Measurements from ENCODE around the gene ATG13.
"Not testable (repeated sequence)": the region's sequence is repeated elsewhere in the genome, so short reads cannot be mapped to it uniquely, and the experiment has no call there.

Gene ATG13

DNA sequence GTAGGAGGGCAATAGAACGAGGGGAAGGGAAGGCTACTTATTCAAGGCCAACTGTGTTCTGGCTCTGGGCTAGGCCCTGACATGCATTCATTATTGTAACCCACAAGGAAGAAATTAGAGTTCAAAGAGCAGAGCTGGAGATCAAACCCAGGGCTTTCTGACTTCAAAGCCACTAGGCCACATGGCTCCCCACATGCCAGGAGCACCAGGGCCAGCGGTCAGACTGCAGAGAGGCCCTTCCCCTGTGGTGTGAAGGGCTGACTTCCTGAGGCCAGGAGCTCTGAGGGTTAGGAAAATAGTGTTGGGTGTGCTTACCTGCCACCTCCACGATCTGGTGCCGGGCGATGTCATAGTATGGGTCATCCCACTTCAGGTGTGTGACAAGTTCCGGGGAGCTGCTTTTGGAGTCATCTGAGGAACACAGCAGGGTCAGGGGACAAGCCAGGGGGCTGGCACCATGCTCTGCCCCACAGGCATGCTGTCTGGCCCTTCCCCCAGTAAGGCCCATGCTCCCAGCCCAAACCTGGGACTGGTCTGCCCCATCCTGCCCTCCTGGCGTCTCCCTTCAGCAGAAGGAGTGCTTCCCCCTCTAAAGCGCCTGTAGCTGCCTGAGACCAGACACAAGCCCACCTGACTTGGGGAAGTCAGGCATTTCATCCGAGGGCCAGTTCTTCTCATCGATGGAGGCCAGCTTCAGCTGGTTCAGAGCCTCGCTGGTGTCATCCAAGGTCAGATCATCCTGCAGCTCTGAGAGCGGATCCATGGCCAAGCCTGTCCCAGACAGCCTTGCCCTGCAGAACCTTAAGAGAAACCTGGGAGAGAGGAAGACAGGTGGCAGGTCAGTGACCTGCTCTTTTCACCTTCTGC lies 78.2 kb downstream of the ATG13 start:
- H3K4me3 Mint-ChIP-seq: no peak overlapping the region
- DNase-seq (ENCODE audit: low spot score in 2 of 2) (no peak), ATAC-seq (ENCODE audit: low read depth) (no peak)
- peaks cover 12% of the 10 kb centered on the region for H3K36me3 Mint-ChIP-seq
- H3K4me1 Mint-ChIP-seq: peaks cover 12% of the 10 kb centered on the region
- H3K27ac Mint-ChIP-seq: no peak overlapping the region
- no peaks in the 10 kb centered on the region for H3K9me3 Mint-ChIP-seq
- H3K27me3 Mint-ChIP-seq: no peaks in the 10 kb centered on the region

DNA sequence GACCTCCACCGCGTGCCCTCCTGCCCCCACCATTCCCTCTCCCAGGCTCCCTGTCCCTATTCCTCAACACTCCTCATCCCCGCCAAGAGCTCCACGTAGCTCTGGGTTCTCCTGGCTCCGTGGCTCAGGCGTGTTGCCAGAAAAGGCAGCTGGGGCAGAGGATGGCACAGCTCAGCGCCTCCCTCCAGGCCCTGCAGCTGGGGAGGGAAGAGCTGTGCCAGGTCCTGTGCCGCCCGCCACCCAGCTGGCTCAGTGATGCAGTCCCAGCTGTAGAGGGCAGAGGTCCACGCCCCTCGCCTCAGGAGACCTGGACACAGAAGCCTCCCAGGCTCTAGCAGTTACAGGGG lies 78.8 kb downstream of the ATG13 start:
- H3K27me3 Mint-ChIP-seq: no peaks in the 10 kb centered on the region
- H3K9me3 Mint-ChIP-seq: no peaks in the 10 kb centered on the region
- peaks cover 12% of the 10 kb centered on the region for H3K36me3 Mint-ChIP-seq
- H3K27ac Mint-ChIP-seq: no peak overlapping the region
- H3K4me1 Mint-ChIP-seq: peaks cover 12% of the 10 kb centered on the region
- ATAC-seq (ENCODE audit: low read depth) (no peak), DNase-seq (ENCODE audit: low spot score in 2 of 2) (no peak)
- no peak overlapping the region for H3K4me3 Mint-ChIP-seq

DNA sequence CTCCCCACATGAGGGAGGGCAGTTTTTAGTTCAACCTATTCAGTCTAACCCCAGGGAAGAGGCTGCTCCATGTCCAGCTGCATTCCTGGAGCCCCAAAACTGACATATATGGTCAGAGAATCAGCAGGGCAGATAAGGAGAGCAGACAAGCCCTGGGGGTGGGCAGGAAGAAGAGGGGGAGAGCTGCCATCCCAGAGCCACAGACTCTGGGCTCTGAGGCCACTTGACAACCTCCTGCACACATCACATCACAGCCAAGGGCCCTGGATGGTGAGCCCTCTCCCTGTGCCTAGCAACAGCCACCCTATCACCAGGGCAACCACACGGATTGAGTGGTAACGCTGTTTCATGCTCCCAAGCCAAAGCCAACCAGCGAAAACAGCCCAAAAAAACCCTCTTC lies 80.0 kb downstream of the ATG13 start:
- Mint-ChIP-seq H3K9me3 (no peaks in the 10 kb centered on the region), H3K4me1 (peaks cover 17% of the 10 kb centered on the region), H3K36me3 (peaks cover 10% of the 10 kb centered on the region), H3K4me3 (no peak overlapping the region), H3K27ac (peak overlapping the region; percentile 43), H3K27me3 (no peaks in the 10 kb centered on the region)
- DNase-seq (ENCODE audit: low spot score in 2 of 2): no peak
- no peak for ATAC-seq (ENCODE audit: low read depth)

- H3K4me3 Mint-ChIP-seq: no peak overlapping the region
- DNase-seq (ENCODE audit: low spot score in 2 of 2) (no peak), ATAC-seq (ENCODE audit: low read depth) (no peak)
- no peaks in the 10 kb centered on the region for H3K27me3 Mint-ChIP-seq
- H3K36me3 Mint-ChIP-seq: peaks cover 11% of the 10 kb centered on the region
- no peaks in the 10 kb centered on the region for H3K9me3 Mint-ChIP-seq
- peak overlapping the region; percentile 43 for H3K27ac Mint-ChIP-seq
- peaks cover 18% of the 10 kb centered on the region for H3K4me1 Mint-ChIP-seq
Observed at GRCh38 chr11:46697723-46698122, 80.4 kb downstream of the ATG13 start.

- peaks cover 12% of the 10 kb centered on the region for H3K36me3 Mint-ChIP-seq
- H3K9me3 Mint-ChIP-seq: no peaks in the 10 kb centered on the region
- DNase-seq (ENCODE audit: low spot score in 2 of 2) (no peak), ATAC-seq (ENCODE audit: low read depth) (no peak)
- H3K4me3 Mint-ChIP-seq: no peak overlapping the region
- no peak overlapping the region for H3K27ac Mint-ChIP-seq
- H3K27me3 Mint-ChIP-seq: no peaks in the 10 kb centered on the region
- H3K4me1 Mint-ChIP-seq: peaks cover 22% of the 10 kb centered on the region
Observed at GRCh38 chr11:46698597-46698996, 81.2 kb downstream of the ATG13 start.

- peaks cover 22% of the 10 kb centered on the region for H3K4me1 Mint-ChIP-seq
Observed at GRCh38 chr11:46700241-46701077, 83.1 kb downstream of the ATG13 start, which contains the start of the genes ARHGAP1 and ZNF408. Gene ARHGAP1, minus strand, starts transcription at chr11:46700619. Its CDS starts 4,512 bp downstream, at chr11:46696107. Gene ZNF408, plus strand, starts transcription at chr11:46701031. Its CDS starts 17 bp downstream, at chr11:46701048.

GRCh38 chr11:46701078-46701654 lies 83.8 kb downstream of the ATG13 start:
- Mint-ChIP-seq H3K4me3 (peak overlapping the region; percentile 97), H3K27me3 (no peaks in the 10 kb centered on the region), H3K27ac (peak overlapping the region; percentile 89), H3K9me3 (no peaks in the 10 kb centered on the region), H3K4me1 (peaks cover 22% of the 10 kb centered on the region), H3K36me3 (peaks cover 8% of the 10 kb centered on the region)
- DNase-seq (ENCODE audit: low spot score in 2 of 2) (no peak), ATAC-seq (ENCODE audit: low read depth) (no peak)

More at GRCh38 chr11:46700241-46701077, 83.1 kb downstream of the ATG13 start, which contains the start of the genes ARHGAP1 and ZNF408:
- Mint-ChIP-seq H3K4me3 (peak within 1 kb of the TSS; percentile 97), H3K27ac (peak within 1 kb of the TSS; percentile 89), H3K9me3 (no peaks in the 10 kb centered on the region), H3K27me3 (no peaks in the 10 kb centered on the region), H3K36me3 (peaks cover 7% of the 10 kb centered on the region)
- DNase-seq (ENCODE audit: low spot score in 2 of 2) (peak; percentile 96 to 98), ATAC-seq (ENCODE audit: low read depth) (peak; percentile 96)

DNA sequence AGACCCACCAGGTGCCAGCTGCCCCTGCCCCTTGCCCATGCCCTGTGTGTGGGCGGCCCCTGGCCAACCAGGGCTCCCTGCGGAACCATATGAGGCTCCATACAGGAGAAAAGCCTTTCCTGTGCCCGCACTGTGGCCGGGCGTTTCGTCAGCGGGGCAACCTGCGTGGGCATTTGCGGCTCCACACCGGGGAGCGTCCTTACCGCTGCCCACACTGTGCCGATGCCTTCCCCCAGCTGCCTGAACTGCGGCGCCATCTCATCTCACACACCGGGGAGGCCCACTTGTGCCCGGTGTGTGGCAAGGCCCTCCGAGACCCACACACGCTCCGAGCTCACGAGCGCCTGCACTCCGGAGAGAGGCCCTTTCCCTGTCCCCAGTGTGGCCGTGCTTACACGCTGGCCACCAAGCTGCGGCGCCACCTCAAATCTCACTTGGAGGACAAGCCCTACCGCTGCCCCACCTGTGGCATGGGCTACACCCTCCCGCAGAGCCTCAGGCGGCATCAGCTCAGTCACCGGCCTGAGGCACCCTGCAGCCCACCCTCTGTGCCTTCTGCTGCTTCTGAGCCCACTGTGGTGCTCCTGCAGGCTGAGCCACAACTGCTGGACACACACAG lies 87.8 kb downstream of the ATG13 start:
- ATAC-seq (ENCODE audit: low read depth): no peak

GRCh38 chr11:46706886-46707285 lies 89.5 kb downstream of the ATG13 start:
- H3K9me3 Mint-ChIP-seq: no peaks in the 10 kb centered on the region

More for the DNA sequence above, 87.8 kb downstream of the ATG13 start:
- Mint-ChIP-seq H3K36me3 (peaks cover 19% of the 10 kb centered on the region), H3K27me3 (no peaks in the 10 kb centered on the region), H3K4me3 (no peak overlapping the region), H3K4me1 (peaks cover 16% of the 10 kb centered on the region), H3K27ac (no peak overlapping the region), H3K9me3 (no peaks in the 10 kb centered on the region)
- DNase-seq (ENCODE audit: low spot score in 2 of 2): no peak

DNA sequence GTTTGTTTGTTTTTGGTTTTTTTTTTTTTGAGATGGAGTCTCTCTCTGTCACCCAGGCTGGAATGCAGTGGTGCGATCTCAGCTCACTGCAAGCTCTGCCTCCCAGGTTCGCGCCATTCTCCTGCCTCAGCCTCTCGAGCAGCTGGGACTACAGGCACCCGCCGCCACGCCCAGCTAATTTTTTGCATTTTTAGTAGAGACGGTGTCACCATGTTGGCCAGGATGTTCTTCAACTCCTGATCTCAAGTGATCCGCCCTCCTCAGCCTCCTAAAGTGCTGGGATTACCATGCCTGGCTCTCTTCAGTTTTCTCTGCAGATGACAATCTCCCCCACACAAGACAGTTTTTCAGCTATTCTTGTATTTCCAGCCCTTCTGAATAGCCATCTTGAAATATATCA lies 92.0 kb downstream of the ATG13 start:
- H3K4me3 Mint-ChIP-seq; ATAC-seq (ENCODE audit: low read depth); H3K4me1 Mint-ChIP-seq; H3K27me3 Mint-ChIP-seq; DNase-seq (ENCODE audit: low spot score in 2 of 2); H3K9me3 Mint-ChIP-seq; H3K27ac Mint-ChIP-seq: not testable (repeated sequence)
- H3K36me3 Mint-ChIP-seq: peaks cover 13% of the 10 kb centered on the region

More at GRCh38 chr11:46706886-46707285, 89.5 kb downstream of the ATG13 start:
- no peak for DNase-seq (ENCODE audit: low spot score in 2 of 2)
- Mint-ChIP-seq H3K27me3 (no peaks in the 10 kb centered on the region), H3K27ac (no peak overlapping the region), H3K36me3 (peaks cover 17% of the 10 kb centered on the region), H3K4me1 (peaks cover 11% of the 10 kb centered on the region), H3K4me3 (no peak overlapping the region)
- no peak for ATAC-seq (ENCODE audit: low read depth)

DNA sequence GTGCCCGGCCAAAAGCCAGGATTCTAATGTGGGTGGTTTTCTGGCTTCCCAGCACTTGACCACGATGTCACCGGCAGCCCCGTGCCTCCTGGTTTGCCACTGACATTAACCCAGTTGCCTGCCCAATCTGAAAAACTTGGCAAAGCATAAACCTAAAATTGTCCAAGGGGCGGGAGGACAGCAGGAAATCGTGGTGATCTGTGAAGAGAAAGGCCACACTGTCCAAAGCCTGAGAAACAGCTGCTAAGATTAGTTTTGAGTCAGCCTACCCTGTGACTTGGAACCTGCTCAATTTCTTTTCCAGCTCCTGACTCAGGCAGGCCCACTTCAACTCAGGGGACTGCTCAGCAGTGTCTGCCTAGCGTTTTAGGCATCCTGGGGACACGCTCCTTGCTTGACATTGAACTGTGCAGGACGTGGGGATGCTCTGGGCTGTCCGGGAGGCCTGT lies 93.5 kb downstream of the ATG13 start:
- Mint-ChIP-seq H3K36me3 (peaks cover 11% of the 10 kb centered on the region), H3K27me3 (no peaks in the 10 kb centered on the region), H3K9me3 (no peaks in the 10 kb centered on the region), H3K4me1 (peaks cover 6% of the 10 kb centered on the region), H3K4me3 (no peak overlapping the region), H3K27ac (no peak overlapping the region)
- ATAC-seq (ENCODE audit: low read depth) (no peak), DNase-seq (ENCODE audit: low spot score in 2 of 2) (no peak)

DNA sequence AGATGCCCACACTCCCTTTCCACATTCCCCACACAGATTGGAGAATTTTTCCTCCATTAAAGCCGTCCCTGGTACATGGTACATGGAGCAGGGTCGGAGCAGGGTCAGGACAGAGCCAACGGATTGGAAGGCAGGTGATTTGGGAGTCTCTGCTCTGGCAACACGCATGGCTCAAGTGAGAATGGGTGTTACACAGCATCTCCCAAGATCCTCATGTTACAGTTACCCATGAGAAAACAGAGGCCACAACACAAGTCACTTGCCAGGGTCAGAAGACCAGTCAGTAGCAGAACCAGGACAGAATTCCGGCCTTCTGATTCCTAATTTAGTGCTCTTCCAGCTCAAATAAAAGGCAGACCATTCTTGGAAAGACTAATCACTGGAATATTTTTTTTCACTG lies 94.0 kb downstream of the ATG13 start:
- ATAC-seq (ENCODE audit: low read depth): no peak
- H3K27ac Mint-ChIP-seq: no peak overlapping the region
- no peak for DNase-seq (ENCODE audit: low spot score in 2 of 2)
- no peaks in the 10 kb centered on the region for H3K9me3 Mint-ChIP-seq
- H3K27me3 Mint-ChIP-seq: no peaks in the 10 kb centered on the region
- H3K4me1 Mint-ChIP-seq: peaks cover 6% of the 10 kb centered on the region
- H3K4me3 Mint-ChIP-seq: no peak overlapping the region
- H3K36me3 Mint-ChIP-seq: peaks cover 11% of the 10 kb centered on the region

GRCh38 chr11:46712874-46713576 lies 95.7 kb downstream of the ATG13 start:
- Mint-ChIP-seq H3K36me3 (no peaks in the 10 kb centered on the region), H3K9me3 (no peaks in the 10 kb centered on the region), H3K27me3 (no peaks in the 10 kb centered on the region), H3K27ac (no peak overlapping the region), H3K4me3 (no peak overlapping the region), H3K4me1 (no peaks in the 10 kb centered on the region)
- no peak for ATAC-seq (ENCODE audit: low read depth)
- DNase-seq (ENCODE audit: low spot score in 2 of 2): no peak
